Activated naive CD4-positive, alpha-beta T cell treated with anti-CD3 and anti-CD28 coated beads, Interleukin-2, amount 50 U/mL, for 16 hours (primary cell): ENCODE measurements around the gene BOK.

Source experiments
- DNase-seq: peaks from one replicate; pipeline ENCODE4 v3.0.0-alpha.2; 2020

BOK gene

DNA sequence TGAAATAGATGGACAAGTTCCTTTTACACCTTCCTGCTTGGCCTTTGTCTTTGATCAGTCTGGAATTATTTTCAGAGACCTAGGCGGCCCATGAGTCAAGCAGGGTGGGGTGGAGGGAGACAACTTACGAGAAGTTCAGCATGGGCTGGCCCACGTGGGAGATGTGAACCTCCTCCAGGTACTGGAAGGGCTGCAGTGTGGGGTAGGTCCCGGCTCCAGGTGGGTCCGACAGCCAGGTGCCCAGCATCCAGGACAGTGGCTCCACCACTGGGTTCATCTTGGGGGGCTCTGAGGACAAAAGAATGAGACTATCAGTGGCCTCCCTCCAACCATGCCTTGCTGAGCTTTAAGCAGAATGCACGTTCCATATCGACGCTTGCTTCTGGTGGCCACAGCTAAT is 47.6 kb downstream of the BOK start:
- no peak for DNase-seq

DNA sequence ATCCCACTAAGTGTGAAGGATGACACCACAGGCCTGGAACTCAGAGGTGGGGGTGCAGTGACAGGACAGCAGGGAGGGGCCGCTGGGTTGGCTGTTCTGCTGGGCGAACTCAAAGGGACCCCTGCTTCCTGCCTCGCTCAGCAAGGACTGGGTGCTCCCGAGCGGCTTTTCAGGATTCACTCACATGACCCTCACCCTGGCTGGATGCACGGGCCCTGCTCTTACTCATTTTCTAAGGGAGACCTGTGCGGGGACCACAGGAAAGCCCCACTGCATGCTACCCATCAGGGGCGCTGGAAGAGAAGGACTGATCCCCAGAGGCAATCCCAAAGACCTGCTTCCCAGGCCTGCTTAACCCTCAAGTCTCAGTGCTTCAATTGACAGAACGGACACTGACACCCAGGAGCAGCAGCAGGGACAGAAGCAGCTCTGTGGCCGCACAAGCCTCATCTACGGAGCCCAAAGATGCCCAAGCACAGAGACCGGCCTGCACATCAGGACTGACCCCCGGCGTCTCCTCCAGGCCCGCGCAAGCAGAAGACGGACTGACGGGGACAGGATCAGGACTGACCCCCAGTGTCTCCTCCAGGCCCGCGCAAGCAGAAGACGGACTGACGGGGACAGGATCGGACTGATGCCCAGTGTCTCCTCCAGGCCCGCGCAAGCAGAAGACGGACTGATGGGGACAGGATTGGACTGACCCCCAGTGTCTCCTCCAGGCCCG is 48.8 kb downstream of the BOK start:
- no peak for DNase-seq

DNA sequence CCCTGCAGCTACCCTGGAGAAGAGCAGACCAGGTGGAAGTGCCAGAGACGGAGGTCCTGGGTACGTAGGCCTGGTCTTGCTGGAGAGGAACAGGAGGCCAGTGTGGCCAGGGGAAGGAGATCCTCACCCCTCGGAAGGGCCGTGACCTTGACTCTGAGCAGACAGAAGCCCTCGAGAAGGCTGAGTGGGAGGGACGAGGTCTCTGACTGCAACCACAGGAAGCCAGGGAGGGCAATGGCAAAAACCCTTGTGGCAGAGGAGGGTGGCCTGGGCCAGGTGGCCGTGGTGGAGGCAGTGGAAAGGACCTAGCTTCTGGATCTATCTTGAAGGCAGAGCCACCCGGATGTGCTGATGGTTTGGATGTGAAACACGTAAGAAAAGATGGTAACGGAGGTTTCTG is 50.3 kb downstream of the BOK start:
- no peak for DNase-seq

DNA sequence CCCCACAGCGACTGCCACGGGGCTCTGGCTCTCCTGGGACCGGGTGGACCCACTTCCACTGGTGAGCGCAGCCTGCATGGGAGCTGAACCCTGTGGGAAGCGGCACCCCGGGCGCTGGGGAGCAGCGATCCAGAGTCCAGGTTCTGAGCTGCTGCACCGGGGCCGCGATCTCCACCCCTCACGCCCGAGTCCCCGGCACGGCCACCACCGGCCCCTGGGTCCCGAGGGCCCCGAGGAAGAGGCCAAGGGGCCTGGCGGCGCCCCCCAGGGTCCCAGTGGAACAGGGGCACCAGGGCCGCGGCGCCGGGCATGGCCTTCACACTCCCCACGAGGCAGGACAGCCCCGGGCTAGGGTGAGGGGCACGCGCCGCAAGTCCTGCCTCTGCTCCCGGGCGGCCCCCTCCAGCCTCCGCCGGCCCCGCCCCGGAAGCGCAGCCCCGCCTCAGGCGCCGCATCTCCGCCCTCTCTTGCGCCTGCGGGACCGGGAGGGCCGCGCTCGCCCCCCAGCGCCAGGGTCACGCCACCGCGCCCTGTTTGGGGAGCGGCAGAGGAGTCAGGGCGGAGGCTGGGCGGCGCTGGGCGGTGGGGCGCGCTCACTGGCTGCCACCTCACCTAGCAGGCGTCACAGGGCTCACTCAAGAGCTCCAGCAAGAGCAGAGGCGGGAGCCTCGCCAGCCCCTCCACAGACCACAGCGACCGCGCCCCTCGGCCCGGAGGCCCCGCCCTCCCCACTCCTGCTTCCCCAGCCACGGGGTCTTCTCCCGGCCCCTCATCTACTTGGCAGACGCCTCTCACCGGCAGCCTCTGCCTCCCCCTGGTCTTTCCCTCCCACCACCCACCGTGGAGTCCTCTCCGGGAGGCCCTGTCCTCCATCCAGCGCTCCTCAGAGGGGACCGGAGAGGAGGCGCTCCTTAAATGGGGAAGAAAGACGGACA is 51.6 kb downstream of the BOK start:
- DNase-seq = peak; percentile 93

DNA sequence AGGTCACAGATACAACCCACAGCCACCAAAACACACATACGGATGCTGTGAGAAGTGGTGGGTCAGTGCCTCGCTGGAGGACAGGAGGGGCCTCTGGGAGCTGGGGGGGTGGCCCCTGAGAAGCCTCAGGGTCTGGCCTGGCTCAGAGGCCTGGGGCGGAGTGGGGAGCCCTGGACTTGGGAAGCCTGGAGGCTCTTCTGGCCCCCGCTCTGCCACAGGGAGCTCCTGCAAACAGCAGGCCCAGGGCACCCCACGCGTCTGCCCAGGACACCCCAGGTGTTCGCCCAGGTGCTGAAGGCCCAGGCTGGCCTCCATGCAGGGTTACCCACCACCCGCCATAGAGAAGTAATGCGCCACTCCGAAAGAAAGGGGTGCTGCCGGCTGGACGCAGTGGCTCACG is 52.5 kb downstream of the BOK start:
- no peak for DNase-seq

DNA sequence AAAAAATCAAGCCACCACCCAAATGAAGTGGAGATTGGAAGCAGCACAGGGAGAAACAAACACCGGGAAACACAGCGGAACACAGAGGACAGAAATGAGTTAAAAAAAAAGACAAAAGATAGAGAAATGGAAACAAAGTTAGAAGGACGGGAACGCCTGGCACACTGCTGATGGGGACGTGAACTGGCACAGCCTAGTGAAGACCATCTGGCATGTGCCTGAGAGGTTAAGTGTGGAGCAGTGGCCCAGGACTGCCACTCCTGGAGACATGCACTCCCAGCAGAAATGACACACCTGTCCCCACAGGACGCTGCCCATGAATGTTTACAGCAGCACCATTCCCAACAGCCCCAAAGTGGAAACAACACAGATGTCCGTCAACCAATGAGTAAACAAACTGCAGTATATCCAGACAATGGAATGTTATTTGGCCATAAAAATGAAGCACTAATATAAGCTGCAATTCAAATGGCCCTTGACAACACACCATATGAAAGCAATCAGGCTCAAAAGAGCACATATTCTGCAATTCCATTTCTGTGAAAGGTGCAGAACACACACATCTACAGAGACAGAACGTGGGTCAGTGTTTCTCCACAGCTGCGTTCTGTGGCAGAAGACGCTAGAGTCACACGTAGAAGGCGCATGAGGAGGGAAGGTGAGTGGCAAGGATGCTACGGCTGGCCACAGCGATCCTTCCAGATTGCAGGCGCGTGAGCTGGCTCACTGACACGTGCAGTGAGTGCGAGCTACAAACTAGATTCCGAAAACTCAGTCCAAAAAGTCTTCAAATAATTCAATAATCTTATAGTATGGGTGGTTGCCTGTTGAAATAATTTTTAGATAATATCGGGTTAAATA is 53.8 kb downstream of the BOK start:
- no peak for DNase-seq

DNA sequence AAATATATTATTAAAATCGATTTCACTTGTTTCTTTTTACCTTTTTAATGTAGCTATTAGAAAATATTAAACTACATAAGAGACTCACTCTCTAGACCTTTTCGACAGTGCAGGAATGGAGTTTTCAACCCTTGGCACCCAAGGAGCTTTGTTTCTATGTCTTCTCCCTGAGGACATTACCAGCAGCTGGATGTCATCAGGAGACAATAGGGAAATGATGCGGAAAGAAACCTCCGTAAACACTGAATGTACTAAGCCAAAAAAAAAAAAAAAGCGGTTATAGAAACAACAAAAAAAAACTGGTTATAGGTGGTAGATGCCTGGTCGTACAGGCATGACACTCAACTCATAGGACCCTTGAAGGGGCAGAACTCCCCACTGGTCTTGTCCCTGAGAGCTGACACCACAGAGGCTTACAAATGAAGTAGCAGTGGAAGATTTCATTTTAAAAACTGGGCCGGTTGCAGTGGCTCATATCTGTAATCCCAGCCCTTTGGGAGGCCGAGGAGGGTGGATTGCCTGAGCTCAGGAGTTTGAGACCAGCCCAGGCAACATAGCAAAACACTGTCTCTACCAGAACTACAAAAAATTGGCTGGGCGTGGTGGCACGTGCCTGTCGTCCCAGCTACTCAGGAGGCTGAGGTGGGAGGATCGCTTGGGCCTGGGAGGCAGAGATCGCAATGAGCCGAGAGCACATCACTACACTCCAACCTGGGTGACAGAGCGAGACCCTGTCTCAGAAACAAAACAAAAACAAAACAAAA is 54.7 kb downstream of the BOK start:
- no peak for DNase-seq

DNA sequence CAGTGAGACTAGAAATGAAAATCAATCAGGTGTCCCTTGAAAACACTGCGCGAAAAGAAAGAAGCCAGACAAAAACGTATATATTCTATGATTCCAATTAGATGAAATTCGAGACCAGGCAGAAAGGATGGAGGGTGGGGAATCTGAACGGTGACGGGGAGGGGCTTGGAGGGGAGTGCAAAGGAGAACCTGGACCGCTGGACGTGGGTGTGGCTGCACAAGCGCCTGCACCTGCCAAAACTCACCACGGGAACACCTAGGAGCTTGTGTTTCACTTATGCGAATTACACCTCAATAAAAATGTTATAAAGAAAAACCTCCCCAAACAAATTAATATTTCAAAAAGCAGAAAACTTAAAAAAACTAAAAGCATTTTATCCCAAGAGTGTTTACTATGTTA is 56.5 kb downstream of the BOK start:
- DNase-seq = no peak

DNA sequence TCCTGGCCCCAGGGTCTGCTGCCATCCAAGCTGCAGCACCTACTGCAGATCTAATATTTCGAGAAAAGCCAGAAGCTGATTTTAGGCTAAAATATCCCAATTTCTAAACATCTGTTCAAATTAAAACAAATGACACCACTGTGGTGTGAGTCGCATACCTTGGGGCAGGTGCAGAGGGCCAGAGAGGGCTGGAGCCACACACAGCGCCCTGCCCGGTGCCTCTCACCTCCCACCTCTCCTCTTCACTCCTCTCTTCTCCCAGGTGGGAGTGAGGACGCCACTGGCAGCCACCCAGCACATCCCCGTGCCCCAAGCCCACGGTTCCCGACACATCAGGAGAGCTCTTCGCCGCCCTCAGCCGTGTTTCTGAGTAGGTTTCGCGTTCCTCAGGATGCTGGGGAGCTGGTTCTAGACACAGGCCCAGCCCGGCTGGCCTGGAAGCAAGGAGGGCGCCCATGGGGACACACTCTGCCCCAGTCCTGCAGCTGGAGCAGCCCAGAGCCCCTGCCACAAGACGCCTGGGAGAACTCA is 57.0 kb downstream of the BOK start:
- DNase-seq = no peak

DNA sequence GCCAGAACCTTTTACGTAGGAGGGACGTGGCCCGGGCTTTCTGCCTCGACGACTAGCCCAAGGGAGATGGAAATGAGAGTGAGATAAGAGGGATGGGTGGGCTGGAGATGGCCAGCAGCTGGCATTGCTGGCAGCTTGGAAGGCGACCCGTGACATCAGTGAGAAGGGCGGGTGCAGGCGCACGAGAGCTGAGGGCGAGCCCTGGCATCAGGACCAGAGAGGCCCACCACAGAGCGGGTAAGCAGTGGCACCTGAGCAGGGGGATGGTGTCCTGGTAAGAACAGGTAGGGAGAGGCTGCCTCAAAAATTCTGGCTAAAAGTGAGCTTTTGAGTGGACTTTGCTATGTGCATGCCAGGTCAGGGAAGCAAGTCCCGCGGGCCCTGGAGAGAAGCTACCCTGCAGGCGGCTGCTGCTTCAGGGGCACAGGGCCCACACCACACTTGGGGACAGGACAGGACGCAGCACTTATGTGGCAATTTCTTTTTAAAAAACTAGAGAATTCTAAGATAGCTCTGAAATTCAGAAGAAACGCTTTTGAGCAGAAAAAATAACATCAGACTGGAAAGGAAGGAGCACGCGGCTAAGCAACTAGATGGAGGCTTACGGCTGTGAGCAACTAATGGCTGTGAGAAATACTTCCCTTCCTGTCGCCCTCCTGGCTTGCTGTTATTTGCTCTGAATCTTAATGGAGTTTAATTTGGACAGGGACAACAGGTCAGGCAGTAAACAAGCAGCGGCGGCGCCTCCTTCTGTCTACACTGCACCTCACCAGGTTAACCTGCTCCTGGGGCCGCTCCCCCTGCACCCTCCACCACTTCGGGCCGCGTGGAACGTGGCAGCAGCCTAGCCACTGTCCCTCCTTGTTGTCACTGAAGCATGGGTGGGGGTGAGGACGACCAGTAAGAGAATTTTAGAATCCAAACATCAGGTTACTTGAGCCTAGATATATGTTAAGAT is 57.9 kb downstream of the BOK start:
- no peak for DNase-seq

DNA sequence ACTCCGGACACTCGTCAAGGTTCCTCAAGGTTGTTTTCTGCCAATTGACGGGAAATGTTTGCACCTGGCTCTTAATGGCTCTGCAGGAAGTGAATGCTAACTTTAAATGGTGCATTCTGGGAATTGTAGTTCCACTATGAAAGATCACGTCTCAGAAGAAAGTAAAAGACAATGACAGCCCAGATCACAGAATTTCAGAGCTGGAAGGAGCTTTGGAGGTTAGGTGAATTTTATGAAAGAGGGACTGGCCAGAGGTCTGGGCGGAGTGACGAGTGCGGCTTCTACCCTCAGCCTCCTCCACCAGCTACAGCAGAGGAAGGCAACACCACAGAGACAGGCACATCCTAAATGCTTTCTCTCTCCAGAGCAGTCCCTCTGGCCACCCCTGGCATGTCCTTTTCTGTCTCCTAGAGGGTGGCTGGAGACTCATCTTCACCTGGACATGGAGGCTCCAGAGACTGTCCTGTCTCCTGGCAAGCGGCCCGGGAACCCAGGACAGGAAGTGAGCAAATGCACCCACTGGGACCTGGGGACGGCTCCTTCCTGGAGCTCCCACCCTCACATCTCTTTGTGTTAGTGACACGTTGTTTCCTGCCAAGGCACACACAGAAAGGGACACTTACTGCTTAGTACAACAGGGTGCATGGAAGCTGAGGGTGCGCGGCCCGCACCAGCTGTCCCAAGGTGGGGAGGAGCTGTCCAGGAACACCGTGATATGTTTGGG is 59.0 kb downstream of the BOK start:
- no peak for DNase-seq

DNA sequence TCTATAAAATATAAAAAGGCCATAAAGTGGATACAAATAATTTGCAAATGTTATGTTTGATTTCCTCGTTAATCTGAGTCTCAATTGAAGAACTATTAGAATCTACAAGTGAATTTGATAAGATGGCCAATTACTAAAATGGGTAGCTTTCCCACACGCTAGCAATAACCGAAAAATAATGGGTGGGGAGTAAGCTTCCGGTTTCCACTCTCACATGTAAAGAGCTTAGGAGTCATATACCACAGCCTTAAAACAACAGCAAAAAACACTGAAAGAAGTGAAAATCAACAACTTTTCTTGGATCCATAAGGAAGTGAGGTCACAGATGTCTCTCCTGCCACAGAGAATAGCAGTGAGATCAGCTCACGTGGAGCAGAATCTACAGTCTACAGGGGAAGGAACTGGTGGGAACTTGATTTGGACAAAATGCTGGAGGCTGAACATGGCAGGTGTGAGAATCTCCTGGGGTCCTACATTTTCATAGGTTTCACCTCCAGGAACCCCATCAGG is 59.8 kb downstream of the BOK start:
- no peak for DNase-seq

DNA sequence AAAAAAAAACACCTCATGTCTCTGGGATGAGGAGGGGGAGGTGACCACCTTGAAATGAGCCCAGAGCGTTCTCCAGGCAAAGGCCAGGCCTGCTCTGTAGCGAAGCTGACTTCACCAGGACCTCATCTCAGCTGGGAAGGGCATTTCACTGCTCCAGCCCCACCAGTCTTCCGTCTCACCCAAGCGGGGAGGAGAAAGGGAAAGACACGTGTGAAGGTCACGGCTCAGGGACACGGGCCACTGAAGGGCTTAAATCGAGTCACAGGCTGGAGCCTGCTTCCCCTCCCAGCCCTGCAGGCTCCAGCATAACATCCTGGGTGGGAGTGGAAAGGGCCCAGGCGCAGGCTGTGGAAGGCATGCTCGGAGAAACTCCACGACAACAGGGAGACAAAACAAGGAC is 60.3 kb downstream of the BOK start:
- DNase-seq = no peak

DNA sequence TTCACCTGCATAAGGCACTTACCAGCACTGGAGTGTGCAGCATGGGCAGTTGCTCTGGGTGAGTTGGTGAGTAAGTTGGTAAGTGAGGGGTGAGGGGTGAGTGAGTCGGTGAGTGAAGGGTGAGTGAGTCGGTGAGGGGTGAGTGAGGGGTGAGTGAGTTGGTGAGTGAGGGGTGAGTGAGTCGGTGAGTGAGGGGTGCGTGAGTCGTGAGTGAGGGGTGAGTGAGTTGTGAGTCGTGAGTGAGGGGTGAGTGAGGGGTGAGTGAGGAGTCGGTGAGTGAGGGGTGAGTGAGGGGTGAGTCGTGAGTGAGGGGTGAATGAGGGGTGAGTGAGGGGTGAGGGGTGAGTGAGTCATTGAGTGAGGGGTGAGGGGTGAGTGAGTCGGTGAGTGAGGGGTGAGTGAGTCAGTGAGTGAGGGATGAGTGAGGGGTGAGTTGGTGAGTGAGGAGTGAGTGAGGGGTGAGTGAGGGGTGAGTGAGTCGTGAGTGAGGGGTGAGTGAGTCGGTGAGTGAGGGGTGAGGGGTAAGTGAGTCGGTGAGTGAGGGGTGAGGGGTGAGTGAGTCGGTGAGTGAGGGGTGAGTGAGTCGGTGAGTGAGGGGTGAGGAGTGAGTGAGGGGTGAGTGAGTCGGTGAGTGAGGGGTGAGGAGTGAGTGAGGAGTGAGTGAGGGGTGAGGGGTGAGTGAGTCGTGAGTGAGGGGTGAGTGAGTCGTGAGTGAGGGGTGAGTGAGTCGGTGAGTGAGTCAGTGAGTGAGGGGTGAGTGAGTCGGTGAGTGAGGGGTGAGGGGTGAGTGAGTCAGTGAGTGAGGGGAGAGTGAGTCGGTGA is 61.3 kb downstream of the BOK start:
- peak; percentile 38 for DNase-seq

DNA sequence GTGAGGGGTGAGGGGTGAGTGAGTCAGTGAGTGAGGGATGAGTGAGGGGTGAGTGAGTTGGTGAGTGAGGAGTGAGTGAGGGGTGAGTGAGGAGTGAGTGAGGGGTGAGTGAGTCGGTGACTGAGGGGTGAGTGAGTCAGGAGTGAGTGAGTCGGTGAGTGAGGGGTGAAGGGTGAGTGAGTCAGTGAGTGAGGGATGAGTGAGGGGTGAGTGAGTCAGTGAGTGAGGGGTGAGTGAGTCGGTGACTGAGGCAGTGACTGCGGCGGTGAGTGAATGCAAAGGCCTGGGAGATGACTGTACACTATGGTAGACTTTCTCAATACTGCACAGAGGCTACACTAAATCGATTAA is 61.8 kb downstream of the BOK start:
- DNase-seq = peak; percentile 74
